GM18499 (cell line): ENCODE results near the gene ZNF804B.
"Not testable (repeated sequence)": the region's sequence is repeated elsewhere in the genome, so short reads cannot be mapped to it uniquely, and the experiment has no call there.

Experiments used
- ATAC-seq: cut with Tn5 transposase; IDR thresholded peaks from one replicate; pipeline ENCODE4 v1.9.1; 2021; ENCODE audit warnings: moderate number of reproducible peaks; ENCODE audit not compliant: insufficient read depth, unreplicated experiment

ZNF804B gene

GRCh38 chr7:89228688-89229171, 469.2 kb downstream of the ZNF804B start:
- ATAC-seq, result not testable (repeated sequence)

DNA sequence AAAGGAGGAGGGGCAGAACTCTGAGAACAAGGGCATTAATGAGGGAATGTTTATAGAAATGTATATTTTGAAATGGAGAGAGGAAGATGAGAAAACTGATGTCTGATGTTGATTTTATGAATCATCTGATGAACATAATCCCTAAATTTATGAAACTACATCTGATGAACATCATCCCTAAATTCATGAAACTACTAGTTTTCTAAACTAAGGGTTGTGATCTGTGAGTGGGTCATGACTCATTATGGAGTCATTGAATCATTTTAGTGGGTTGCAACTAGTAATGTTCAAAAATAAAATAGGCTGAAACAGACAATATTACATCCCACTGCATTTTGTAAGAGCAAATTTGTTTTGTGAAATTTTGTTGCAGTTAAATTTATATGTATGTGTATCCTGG, 478.7 kb downstream of the ZNF804B start:
- no peak for ATAC-seq

DNA sequence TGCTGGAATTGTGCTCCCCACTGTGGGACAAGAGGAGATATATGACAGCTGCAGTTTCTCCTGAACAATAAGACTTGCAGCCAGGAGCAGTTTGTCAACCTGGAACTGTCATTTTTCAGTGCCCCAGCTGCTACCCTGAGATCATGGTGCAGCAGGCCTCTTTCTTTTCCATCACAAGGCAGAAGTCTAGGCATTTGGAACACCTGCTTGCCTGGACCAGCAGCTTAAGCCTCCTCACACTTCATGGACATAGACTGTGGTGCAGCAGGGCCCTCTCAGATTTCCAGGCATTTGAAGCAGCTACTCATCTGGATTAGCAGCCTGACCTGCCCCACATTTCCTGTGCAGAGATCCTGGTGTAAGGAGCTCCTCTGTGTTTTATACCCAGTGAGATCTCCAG, 486.7 kb downstream of the ZNF804B start:
- no peak for ATAC-seq

DNA sequence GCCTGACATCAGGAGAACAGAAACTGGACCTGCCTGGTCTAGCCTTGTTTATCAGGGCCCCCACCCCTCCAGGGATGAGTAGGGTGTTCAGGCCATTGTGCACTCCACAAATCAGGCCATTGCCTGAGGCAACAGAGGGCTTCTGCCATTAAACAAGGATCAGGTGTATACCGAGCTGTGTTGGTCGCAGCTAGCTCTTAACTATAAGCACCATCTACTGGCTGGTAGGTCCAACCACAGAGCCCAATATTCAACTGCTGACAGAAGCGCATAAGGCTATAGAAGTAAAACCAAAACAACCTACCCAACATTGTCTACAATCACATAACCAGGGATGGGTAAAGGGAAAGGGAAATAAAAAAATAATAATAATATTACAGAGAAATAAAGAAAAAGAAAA, 487.7 kb downstream of the ZNF804B start:
- no peak for ATAC-seq

DNA sequence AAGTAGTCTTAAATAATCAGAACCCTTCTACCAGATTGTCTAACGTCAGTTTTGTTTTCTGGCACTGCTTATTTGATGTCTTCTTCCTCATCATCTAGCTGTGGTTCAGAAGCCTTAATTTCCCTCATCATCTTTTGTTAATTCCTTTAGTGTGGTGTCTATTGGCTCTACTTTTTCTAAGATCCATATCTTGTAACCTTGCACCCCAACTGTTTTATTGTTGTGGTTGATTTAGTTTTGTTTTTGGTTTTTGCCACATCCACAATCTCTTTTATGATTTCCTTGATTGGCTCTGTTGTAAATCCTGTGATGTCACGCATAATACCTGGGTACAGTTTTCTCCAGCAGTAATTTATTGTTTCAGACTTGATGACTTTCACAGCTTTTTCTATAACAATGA, 499.6 kb downstream of the ZNF804B start:
- ATAC-seq, result no peak

DNA sequence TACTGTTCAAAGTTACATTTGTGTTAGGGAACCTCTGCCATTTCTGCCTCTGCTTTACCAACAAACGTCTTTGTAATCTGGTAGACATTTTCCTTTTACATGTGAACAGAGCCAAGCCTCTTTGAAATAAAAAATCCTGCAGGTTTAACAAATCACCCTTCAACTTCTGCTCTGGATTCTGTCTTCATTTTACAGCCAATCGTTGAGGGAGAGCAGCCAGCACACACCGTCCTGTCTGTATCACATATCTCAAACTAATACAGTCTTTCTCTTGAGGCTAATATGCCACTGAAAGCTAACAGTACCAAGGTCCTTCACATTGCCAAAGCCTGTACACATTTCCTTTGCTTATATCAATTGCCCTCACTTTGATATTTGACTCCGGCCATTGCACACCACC, 504.6 kb downstream of the ZNF804B start:
- ATAC-seq, result no peak

DNA sequence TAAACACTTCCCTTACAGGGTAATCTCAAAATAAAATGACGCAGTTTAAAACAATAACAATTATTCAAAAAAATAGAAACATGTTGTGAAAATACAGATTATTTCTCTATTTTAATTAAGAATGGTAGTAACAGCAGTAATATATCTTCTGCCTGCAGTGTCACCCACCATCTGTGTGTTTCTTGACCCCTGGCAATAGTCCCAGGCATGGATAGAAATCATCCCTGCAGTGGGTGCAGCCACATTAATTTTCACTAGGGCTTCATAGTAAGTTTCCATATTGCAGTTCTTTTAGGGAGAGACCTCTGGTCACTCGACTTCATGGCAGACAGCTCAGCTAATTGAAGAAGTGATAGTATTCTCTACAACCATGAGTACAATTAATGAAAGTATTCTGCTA, 506.1 kb downstream of the ZNF804B start:
- no peak for ATAC-seq

- ATAC-seq, result no peak
These were observed 523.8 kb downstream of the ZNF804B start for GRCh38 chr7:89283302-89283701.

- ATAC-seq, result no peak
These were observed 549.0 kb downstream of the ZNF804B start for GRCh38 chr7:89308535-89308934.

DNA sequence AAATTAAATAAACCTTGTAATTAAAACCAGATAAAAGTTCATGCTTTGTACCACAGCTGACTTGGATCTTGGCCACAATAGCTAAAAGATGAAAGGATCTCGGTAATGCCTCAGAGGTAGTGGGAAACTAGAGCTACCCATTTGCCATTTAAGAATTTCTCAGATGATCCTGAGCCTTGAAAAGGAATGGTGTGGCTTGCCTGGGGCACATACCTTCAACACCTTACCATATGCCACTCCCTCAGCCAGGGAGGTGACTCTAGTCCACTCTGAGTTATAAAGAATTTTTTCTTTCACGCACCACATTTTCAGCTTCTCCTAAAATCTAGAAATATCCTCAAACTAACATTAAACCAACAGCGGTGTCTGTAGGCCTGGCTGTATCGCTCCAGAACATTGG, 552.4 kb downstream of the ZNF804B start:
- no peak for ATAC-seq

GRCh38 chr7:89312551-89312950, 553.1 kb downstream of the ZNF804B start:
- no peak for ATAC-seq

DNA sequence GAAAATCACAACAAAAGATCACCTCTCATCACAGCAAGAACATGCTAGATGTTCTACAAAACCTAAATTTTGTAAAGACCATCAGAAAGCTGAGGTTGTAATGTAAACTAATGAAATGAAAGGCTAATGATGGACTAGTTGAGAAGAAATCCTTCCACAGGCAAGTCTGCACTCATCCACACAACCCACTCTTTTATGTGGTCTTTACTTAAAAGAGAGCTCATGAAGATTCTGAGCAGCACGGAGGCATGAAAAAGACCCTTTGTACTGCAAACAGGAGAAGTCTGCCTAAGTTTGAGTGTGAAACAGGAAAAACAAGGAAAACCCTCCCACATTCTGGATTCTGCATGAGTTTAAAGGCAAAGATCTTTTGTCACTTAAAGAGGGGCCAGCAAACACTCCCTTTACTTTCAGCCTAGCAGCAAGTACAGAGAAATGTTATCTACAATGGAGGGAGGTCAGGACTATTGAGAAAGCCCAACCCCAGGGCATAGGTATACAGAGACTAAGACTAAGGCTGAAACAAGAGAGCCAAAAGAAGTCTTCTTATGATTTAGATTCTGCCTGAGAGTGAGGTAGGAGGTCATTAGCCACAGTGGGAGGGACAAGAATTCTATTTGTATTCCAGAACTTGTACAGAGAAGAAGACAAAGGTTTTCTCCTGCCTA, 557.2 kb downstream of the ZNF804B start:
- no peak for ATAC-seq

GRCh38 chr7:89332026-89332425, 572.5 kb downstream of the ZNF804B start:
- ATAC-seq, result no peak

GRCh38 chr7:89334797-89335196, 575.3 kb downstream of the ZNF804B start:
- no peak for ATAC-seq

- ATAC-seq, result no peak
These were observed 576.0 kb downstream of the ZNF804B start for GRCh38 chr7:89335490-89335889.

- ATAC-seq, result no peak
These were observed 576.6 kb downstream of the ZNF804B start for GRCh38 chr7:89336121-89336520.

GRCh38 chr7:89339748-89340147, 580.2 kb downstream of the ZNF804B start:
- no peak for ATAC-seq

- no peak for ATAC-seq
These were observed 597.6 kb downstream of the ZNF804B start for GRCh38 chr7:89357121-89357520.

- ATAC-seq, result no peak
These were observed 617.7 kb downstream of the ZNF804B start for GRCh38 chr7:89377219-89377618.

GRCh38 chr7:89385411-89385810, 625.9 kb downstream of the ZNF804B start:
- no peak for ATAC-seq
